SU-DHL-6 (cell line): ENCODE measurements around the gene TTLL11.

Source experiments
- CTCF ChIP-seq: fragments of 200-600 bp; sonication (generic); IDR thresholded peaks from one replicate; pipeline ENCODE4 v1.5.1; 2017; ENCODE audit warnings: antibody characterized with exemption, mild to moderate bottlenecking, low read length, moderate library complexity; ENCODE audit not compliant: insufficient read depth, poor library complexity, severe bottlenecking
- EZH2phosphoT487 ChIP-seq: fragments of 200-600 bp; sonication (generic), shearing (Covaris generic); conservative IDR thresholded peaks from 2 replicates; pipeline ENCODE4 v1.6.1; 2018; ENCODE audit warnings: mild to moderate bottlenecking, antibody characterized with exemption, low read length, moderate library complexity, mixed read lengths

- TF ChIP-seq EZH2phosphoT487 (no peak), CTCF (no peak)
Measured at GRCh38 chr9:122058051-122058450, 35.1 kb downstream of the TTLL11 start.
